T follicular helper cell (primary cell): ENCODE results near the gene ATG14.
"Not testable (repeated sequence)": the region's sequence is repeated elsewhere in the genome, so short reads cannot be mapped to it uniquely, and the experiment has no call there.

Source experiments
- DNase-seq: peaks from one replicate; pipeline ENCODE4 v3.0.0-alpha.2; 2020; ENCODE audit warnings: low read depth

Gene ATG14

GRCh38 chr14:55350461-55350860 is 61.2 kb downstream of the ATG14 start:
- DNase-seq: no peak

GRCh38 chr14:55349565-55349964 is 62.1 kb downstream of the ATG14 start:
- no peak for DNase-seq

GRCh38 chr14:55348766-55349453 is 62.7 kb downstream of the ATG14 start:
- no peak for DNase-seq

- no peak for DNase-seq
Observed at GRCh38 chr14:55347748-55348147, 63.9 kb downstream of the ATG14 start.

GRCh38 chr14:55347040-55347439 is 64.6 kb downstream of the ATG14 start:
- no peak for DNase-seq

GRCh38 chr14:55344582-55345163 is 67.0 kb downstream of the ATG14 start:
- DNase-seq: not testable (repeated sequence)

- no peak for DNase-seq
Observed at GRCh38 chr14:55341781-55342180, 69.8 kb downstream of the ATG14 start.

- no peak for DNase-seq
Observed at GRCh38 chr14:55340482-55340881, 71.1 kb downstream of the ATG14 start.

GRCh38 chr14:55339770-55340169 is 71.9 kb downstream of the ATG14 start:
- no peak for DNase-seq

- DNase-seq: no peak
Observed at GRCh38 chr14:55336691-55337090, 74.9 kb downstream of the ATG14 start.

- peak; percentile 26 for DNase-seq
Observed at GRCh38 chr14:55336162-55336561, 75.5 kb downstream of the ATG14 start.

- DNase-seq: no peak
Observed at GRCh38 chr14:55333711-55334485, 77.7 kb downstream of the ATG14 start.

GRCh38 chr14:55332654-55333570 is 78.7 kb downstream of the ATG14 start:
- no peak for DNase-seq

- no peak for DNase-seq
Observed at GRCh38 chr14:55329999-55330710, 81.5 kb downstream of the ATG14 start.

GRCh38 chr14:55328317-55328716 is 83.3 kb downstream of the ATG14 start:
- no peak for DNase-seq

- DNase-seq: no peak
Observed at GRCh38 chr14:55327179-55327578, 84.5 kb downstream of the ATG14 start.

GRCh38 chr14:55324812-55325211 is 86.8 kb downstream of the ATG14 start:
- no peak for DNase-seq

- no peak for DNase-seq
Observed at GRCh38 chr14:55323910-55324309, 87.7 kb downstream of the ATG14 start.

- no peak for DNase-seq
Observed at GRCh38 chr14:55318694-55319093, 92.9 kb downstream of the ATG14 start.

- no peak for DNase-seq
Observed at GRCh38 chr14:55317542-55318306, 93.9 kb downstream of the ATG14 start.

GRCh38 chr14:55316564-55316963 is 95.1 kb downstream of the ATG14 start:
- DNase-seq: no peak
